Glutamatergic neuron (in vitro differentiated cells): ENCODE data around the gene ACSF3. TPM values are rescaled to one million over a fixed set of nuclear protein-coding genes. Genes with fewer than 3 reads are reported as not detected.

Experiments
- DNase-seq: peaks from one replicate; pipeline ENCODE4 v3.0.0; 2022
- H3K27ac Mint-ChIP-seq: one replicate; pipeline ENCODE4 v1.8.0; 2020; ENCODE audit warnings: mild to moderate bottlenecking, mixed read lengths, inconsistent platforms; ENCODE audit not compliant: unreplicated experiment
- H3K27me3 Mint-ChIP-seq: one replicate; pipeline ENCODE4 v1.8.0; 2020; ENCODE audit warnings: mild to moderate bottlenecking, moderate library complexity, mixed read lengths, inconsistent platforms; ENCODE audit not compliant: unreplicated experiment
- H3K36me3 Mint-ChIP-seq: one replicate; pipeline ENCODE4 v1.8.0; 2020; ENCODE audit warnings: mild to moderate bottlenecking, mixed read lengths, inconsistent platforms; ENCODE audit not compliant: unreplicated experiment
- H3K4me1 Mint-ChIP-seq: one replicate; pipeline ENCODE4 v1.8.0; 2020; ENCODE audit warnings: mild to moderate bottlenecking, low read depth, mixed read lengths, inconsistent platforms; ENCODE audit not compliant: unreplicated experiment
- H3K4me3 Mint-ChIP-seq: one replicate; pipeline ENCODE4 v1.8.0; 2020; ENCODE audit warnings: mild to moderate bottlenecking, mixed read lengths, inconsistent platforms; ENCODE audit not compliant: unreplicated experiment
- H3K9me3 Mint-ChIP-seq: one replicate; pipeline ENCODE4 v1.8.0; 2020; ENCODE audit warnings: mild to moderate bottlenecking, moderate library complexity, mixed read lengths, inconsistent platforms; ENCODE audit not compliant: unreplicated experiment
- CTCF ChIP-seq: fragments of 200-600 bp; sonication (generic); IDR thresholded peaks from one replicate; pipeline ENCODE4 v1.5.0; 2021; ENCODE audit not compliant: partially characterized antibody, unreplicated experiment
- total RNA-seq: library from RNA; stranded (reverse); fragmentation: NEBNext Ultra II Directional; extraction: Animal tissue kit (Norgen Biotek cat#: 25700); gene quantifications from one replicate; pipeline ENCODE4 v1.2.1, GENCODE V29; 2021; ENCODE audit not compliant: unreplicated experiment

The ACSF3 gene
- total RNA-seq, 1 donor from 2014 or later = 29.3 TPM

- peak; percentile 97 for DNase-seq
- peaks cover 4% of the 10 kb centered on the region for H3K27me3 Mint-ChIP-seq
- H3K4me3 Mint-ChIP-seq = peak within 1 kb of the TSS; percentile 75
- peaks cover 12% of the 10 kb centered on the region for H3K4me1 Mint-ChIP-seq
- H3K36me3 Mint-ChIP-seq = no peaks in the 10 kb centered on the region
- no peaks in the 10 kb centered on the region for H3K9me3 Mint-ChIP-seq
- TF ChIP-seq CTCF = no peak
- H3K27ac Mint-ChIP-seq = no peak within 1 kb of the TSS
These were observed 77.8 kb downstream of the ACSF3 start, which contains the start of gene CDH15 for GRCh38 chr16:89171216-89172170. Gene CDH15 (plus strand): TSS chr16:89171748. CDS start chr16:89171832, 84 bp downstream.

GRCh38 chr16:89172171-89172527 lies 78.5 kb downstream of the ACSF3 start:
- no peak overlapping the region for H3K27ac Mint-ChIP-seq
- H3K36me3 Mint-ChIP-seq = no peaks in the 10 kb centered on the region
- TF ChIP-seq CTCF = no peak
- no peaks in the 10 kb centered on the region for H3K9me3 Mint-ChIP-seq
- H3K4me1 Mint-ChIP-seq = peaks cover 12% of the 10 kb centered on the region
- no peak for DNase-seq
- peaks cover 3% of the 10 kb centered on the region for H3K27me3 Mint-ChIP-seq
- H3K4me3 Mint-ChIP-seq = no peak overlapping the region

- Mint-ChIP-seq H3K27ac (no peak overlapping the region), H3K4me3 (peak overlapping the region; percentile 34), H3K9me3 (no peaks in the 10 kb centered on the region), H3K36me3 (no peaks in the 10 kb centered on the region), H3K27me3 (peaks cover 3% of the 10 kb centered on the region), H3K4me1 (peaks cover 12% of the 10 kb centered on the region)
- no peak for TF ChIP-seq CTCF
- no peak for DNase-seq
These were observed 79.0 kb downstream of the ACSF3 start for GRCh38 chr16:89172528-89173173.

- peak; percentile 63 for DNase-seq
- Mint-ChIP-seq H3K9me3 (no peaks in the 10 kb centered on the region), H3K27ac (peak overlapping the region; percentile 52), H3K36me3 (no peaks in the 10 kb centered on the region), H3K4me1 (peaks cover 9% of the 10 kb centered on the region), H3K27me3 (peaks cover 3% of the 10 kb centered on the region), H3K4me3 (no peak overlapping the region)
- no peak for TF ChIP-seq CTCF
These were observed 79.7 kb downstream of the ACSF3 start for GRCh38 chr16:89173174-89173921.
